Measurements from ENCODE around the gene RDH8. TPM values are rescaled to one million over a fixed set of nuclear protein-coding genes. Genes with fewer than 3 reads are reported as not detected.

Gene RDH8
- total RNA-seq, 4 donors from 2014 or later = 1.3 TPM; not detected in 3

GRCh38 chr19:10037367-10037766, 24.1 kb downstream of the RDH8 start:
- no peak for TF ChIP-seq CTCF (IDR thresholded peaks at IDR 0.05; ENCODE audit: low read depth)

DNA sequence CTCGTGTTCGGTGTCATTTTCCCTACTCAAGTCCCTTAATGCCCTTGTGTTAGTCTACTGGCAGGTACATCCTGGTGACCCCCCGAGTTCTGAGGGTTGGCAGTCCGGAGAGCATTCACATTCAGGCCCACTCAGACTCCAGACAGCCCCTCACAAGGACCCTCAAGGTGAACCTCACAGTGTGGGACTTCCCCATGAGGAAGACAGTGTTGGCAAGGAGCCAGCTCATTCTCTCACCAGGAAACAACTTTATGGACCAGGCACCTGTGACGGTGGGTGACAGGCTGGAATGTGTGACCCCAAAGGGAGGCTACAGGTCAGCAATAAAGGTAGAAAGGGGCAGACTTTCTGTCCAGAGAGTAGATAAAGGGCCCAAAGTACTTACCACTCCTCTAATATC, 24.5 kb downstream of the RDH8 start:
- TF ChIP-seq CTCF (IDR thresholded peaks at IDR 0.05; ENCODE audit: low read depth) = no peak

DNA sequence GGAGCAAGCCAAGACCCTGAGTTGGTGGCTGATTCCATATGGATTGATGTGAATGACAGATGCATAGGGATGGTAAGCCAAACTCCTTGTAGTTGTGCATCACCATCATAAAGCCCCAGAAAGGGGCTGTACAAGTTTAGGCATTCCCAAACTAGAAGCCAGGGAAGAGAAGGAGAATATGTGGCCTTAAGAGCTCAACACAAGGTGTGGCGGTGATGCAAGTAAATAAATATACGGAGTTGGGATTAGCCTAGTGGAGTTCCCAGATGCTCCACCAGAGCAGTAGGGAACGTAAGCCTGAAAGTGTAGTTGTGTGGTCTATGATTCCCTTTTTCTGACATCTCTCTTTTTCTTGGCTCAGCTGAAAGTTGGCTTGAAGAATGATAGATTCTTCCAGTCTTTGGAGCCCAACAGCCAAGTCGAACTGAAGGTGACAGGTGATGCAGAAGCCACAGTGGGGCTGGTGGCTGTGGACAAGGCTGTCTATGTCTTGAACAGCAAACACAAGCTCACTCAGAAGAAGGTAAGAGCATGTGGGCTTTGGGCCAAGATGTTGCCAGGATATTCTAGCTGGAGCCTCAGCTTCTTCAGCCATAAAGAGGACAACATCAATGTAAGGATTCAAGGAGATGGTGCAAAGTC, 30.1 kb downstream of the RDH8 start:
- no peak for TF ChIP-seq CTCF (IDR thresholded peaks at IDR 0.05; ENCODE audit: low read depth)

DNA sequence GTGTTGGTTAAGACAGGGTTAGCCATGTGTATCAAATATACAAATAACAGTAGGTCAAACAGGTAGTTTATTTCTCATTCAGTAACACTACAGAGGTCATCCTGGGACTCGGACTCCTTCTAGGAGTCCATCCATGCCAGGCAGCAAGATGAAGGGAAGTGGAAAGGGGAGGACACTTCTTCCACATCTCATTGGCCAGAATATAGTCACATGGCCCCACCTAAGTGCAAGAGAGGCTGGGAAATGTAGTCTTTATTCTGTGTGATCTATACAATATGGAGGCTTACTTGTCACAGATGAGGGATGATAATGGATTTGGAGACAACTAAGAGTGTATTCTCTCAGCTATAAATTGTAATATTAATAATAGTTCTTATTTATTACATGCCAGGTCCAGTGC, 31.1 kb downstream of the RDH8 start:
- TF ChIP-seq CTCF (IDR thresholded peaks at IDR 0.05; ENCODE audit: low read depth) = no peak

- no peak for TF ChIP-seq CTCF (IDR thresholded peaks at IDR 0.05; ENCODE audit: low read depth)
Measured at GRCh38 chr19:10045371-10045770, 32.1 kb downstream of the RDH8 start.

- TF ChIP-seq CTCF (IDR thresholded peaks at IDR 0.05; ENCODE audit: low read depth) = no peak
Measured at GRCh38 chr19:10049626-10050025, 36.3 kb downstream of the RDH8 start.

- no peak for TF ChIP-seq CTCF (IDR thresholded peaks at IDR 0.05; ENCODE audit: low read depth)
Measured at GRCh38 chr19:10052602-10053360, 39.5 kb downstream of the RDH8 start.

Data from subcutaneous adipose tissue (tissue), 4 donors.